WTC11 (cell line): ENCODE measurements around the gene MRTFA. TPM values are rescaled to one million over a fixed set of nuclear protein-coding genes. Genes with fewer than 3 reads are reported as not detected.

Source experiments
- ATAC-seq: fragments of 200-7000 bp; cut with Tn5 transposase; 2 replicates; pipeline ENCODE4 v1.10.0; 2021; ENCODE audit warnings: mild to moderate bottlenecking, moderate library complexity
- CTCF ChIA-PET: fragments of 300-600 bp; sonication (Branson Sonifier 250); formaldehyde crosslinking; loops from one replicate; lab custom pipeline; 2021; ENCODE audit warnings: antibody characterized with exemption; lab: Charles Lee
- POLR2A ChIA-PET: fragments of 350-600 bp; sonication (Branson Sonifier 250); formaldehyde crosslinking; loops from one replicate; lab custom pipeline; 2021; ENCODE audit warnings: antibody characterized with exemption; lab: Charles Lee
- DNase-seq: peaks from one replicate; pipeline ENCODE4 v3.0.0; 2021; ENCODE audit warnings: low spot score
- H3K27ac Mint-ChIP-seq: 2 replicates; pipeline ENCODE4 v1.8.0; 2021; ENCODE audit warnings: mixed read lengths
- H3K27me3 Mint-ChIP-seq: 2 replicates; pipeline ENCODE4 v1.8.0; 2021; ENCODE audit warnings: low read depth, mild to moderate bottlenecking, moderate library complexity, mixed read lengths
- H3K36me3 Mint-ChIP-seq: 2 replicates; pipeline ENCODE4 v1.8.0; 2021; ENCODE audit warnings: mixed read lengths
- H3K4me1 Mint-ChIP-seq: 2 replicates; pipeline ENCODE4 v1.8.0; 2022; ENCODE audit warnings: mixed read lengths
- H3K4me3 Mint-ChIP-seq: 2 replicates; pipeline ENCODE4 v1.8.0; 2021; ENCODE audit warnings: mild to moderate bottlenecking, moderate library complexity, mixed read lengths
- H3K9me3 Mint-ChIP-seq: 2 replicates; pipeline ENCODE4 v1.8.0; 2021; ENCODE audit warnings: mixed read lengths
- AR ChIP-seq: fragments of 250-450 bp; sonication (Bioruptor Pico); IDR thresholded peaks from 2 replicates; pipeline ENCODE4 v1.9.0; 2021; ENCODE audit warnings: mild to moderate bottlenecking
- ATF2 ChIP-seq: sonication (generic); formaldehyde crosslinking; IDR thresholded peaks from 2 replicates; pipeline ENCODE4 v1.8.1; 2022; ENCODE audit warnings: low read depth, missing genetic modification reagents, borderline replicate concordance
- CBFB ChIP-seq: sonication (generic); formaldehyde crosslinking; IDR thresholded peaks from 2 replicates; pipeline ENCODE4 v1.8.1; 2022; ENCODE audit warnings: mild to moderate bottlenecking, low read depth, missing genetic modification reagents
- CREB1 ChIP-seq: sonication (generic); formaldehyde crosslinking; IDR thresholded peaks from 2 replicates; pipeline ENCODE4 v1.8.0; 2023; ENCODE audit warnings: mild to moderate bottlenecking, missing genetic modification reagents
- E2F5 ChIP-seq: sonication (generic); formaldehyde crosslinking; IDR thresholded peaks from 2 replicates; pipeline ENCODE4 v1.8.1; 2022; ENCODE audit warnings: mild to moderate bottlenecking, moderate library complexity, missing genetic modification reagents
- ESRRA ChIP-seq: sonication (generic); formaldehyde crosslinking; IDR thresholded peaks from 2 replicates; pipeline ENCODE4 v1.8.1; 2022; ENCODE audit warnings: mild to moderate bottlenecking, missing genetic modification reagents, borderline replicate concordance
- FOXP1 ChIP-seq: sonication (generic); formaldehyde crosslinking; IDR thresholded peaks from 2 replicates; pipeline ENCODE4 v1.8.0; 2022; ENCODE audit warnings: missing genetic modification reagents, mild to moderate bottlenecking, moderate library complexity, borderline replicate concordance
- GRHL2 ChIP-seq: fragments of 250-450 bp; sonication (Bioruptor Pico); IDR thresholded peaks from 2 replicates; pipeline ENCODE4 v1.8.0; 2022; ENCODE audit warnings: mild to moderate bottlenecking, moderate library complexity; ENCODE audit not compliant: insufficient replicate concordance, severe bottlenecking
- GTF2I ChIP-seq: fragments of 250-450 bp; sonication (Bioruptor Pico); conservative IDR thresholded peaks from 2 replicates; pipeline ENCODE4 v1.4.0; 2021; ENCODE audit warnings: mild to moderate bottlenecking
- MAX ChIP-seq: sonication (generic); formaldehyde crosslinking; IDR thresholded peaks from 2 replicates; pipeline ENCODE4 v1.8.0; 2022; ENCODE audit warnings: mild to moderate bottlenecking, missing genetic modification reagents
- NFYB ChIP-seq: sonication (generic); formaldehyde crosslinking; conservative IDR thresholded peaks from 2 replicates; pipeline ENCODE4 v1.8.0; 2022; ENCODE audit warnings: low read depth, missing genetic modification reagents
- NR3C1 ChIP-seq: sonication (generic); formaldehyde crosslinking; conservative IDR thresholded peaks from 2 replicates; pipeline ENCODE4 v1.8.1; 2023; ENCODE audit warnings: low read depth, mild to moderate bottlenecking, missing genetic modification reagents
- PRDM15 ChIP-seq: sonication (generic); formaldehyde crosslinking; IDR thresholded peaks from 2 replicates; pipeline ENCODE4 v1.8.0; 2022; ENCODE audit warnings: missing genetic modification reagents
- RORB ChIP-seq: fragments of 250-450 bp; sonication (Bioruptor Pico); IDR thresholded peaks from 2 replicates; pipeline ENCODE4 v1.9.0; 2021; ENCODE audit warnings: mild to moderate bottlenecking
- SMAD3 ChIP-seq: sonication (generic); formaldehyde crosslinking; IDR thresholded peaks from 2 replicates; pipeline ENCODE4 v1.8.0; 2022; ENCODE audit warnings: missing genetic modification reagents, mild to moderate bottlenecking, borderline replicate concordance
- SMAD4 ChIP-seq: sonication (generic); formaldehyde crosslinking; IDR thresholded peaks from 2 replicates; pipeline ENCODE4 v1.8.0; 2022; ENCODE audit warnings: mild to moderate bottlenecking, missing genetic modification reagents
- SOX15 ChIP-seq: fragments of 250-450 bp; sonication (Bioruptor Pico); IDR thresholded peaks from 2 replicates; pipeline ENCODE4 v1.9.0; 2021; ENCODE audit warnings: mild to moderate bottlenecking
- TEAD4 ChIP-seq: sonication (generic); formaldehyde crosslinking; IDR thresholded peaks from 2 replicates; pipeline ENCODE4 v1.8.0; 2022; ENCODE audit warnings: mild to moderate bottlenecking, missing genetic modification reagents
- TP53 ChIP-seq: sonication (generic); formaldehyde crosslinking; IDR thresholded peaks from 2 replicates; pipeline ENCODE4 v1.8.1; 2023; ENCODE audit warnings: mild to moderate bottlenecking, missing genetic modification reagents
- ZNF281 ChIP-seq: sonication (generic); formaldehyde crosslinking; IDR thresholded peaks from 2 replicates; pipeline ENCODE4 v1.8.0; 2023; ENCODE audit warnings: mild to moderate bottlenecking, missing genetic modification reagents
- total RNA-seq: library from RNA; stranded (reverse); gene quantifications from 3 replicates; pipeline ENCODE4 v1.2.3, GENCODE V29; 2021

The MRTFA gene
- total RNA-seq, 1 experiment from 2014 or later: 48.4 TPM

- no peaks in the 10 kb centered on the region for H3K9me3 Mint-ChIP-seq
- no peak overlapping the region for H3K4me3 Mint-ChIP-seq
- POLR2A ChIA-PET: no interaction called here
Measured at GRCh38 chr22:40535642-40536041, 100.9 kb downstream of the MRTFA start.

GRCh38 chr22:40535189-40535512, 101.4 kb downstream of the MRTFA start:
- H3K9me3 Mint-ChIP-seq: no peaks in the 10 kb centered on the region
- peaks cover 40% of the 10 kb centered on the region for H3K4me1 Mint-ChIP-seq
- peak overlapping the region; percentile 6; the same call in 1 of the 2 replicates for H3K4me3 Mint-ChIP-seq
- ATAC-seq (no peak), DNase-seq (no peak)
- H3K36me3 Mint-ChIP-seq: peaks cover 15% of the 10 kb centered on the region
- ChIA-PET POLR2A (no interaction called here), CTCF (interaction anchor here (0.6 to 2.6 kb wide), 5 partner anchors 10 to 51 kb away, joined by 3 to 33 read pairs (median 5); no protein-coding TSS in a partner anchor)
- peak overlapping the region; percentile 93 for H3K27ac Mint-ChIP-seq
- H3K27me3 Mint-ChIP-seq: no peaks in the 10 kb centered on the region
- no peak for TF ChIP-seq TEAD4 (CRISPR knock-in tag)
- no peak for TF ChIP-seq CREB1 (CRISPR knock-in tag)
- TF ChIP-seq NFYB (CRISPR knock-in tag): no peak
- TF ChIP-seq MAX: no peak
- no peak for TF ChIP-seq ATF2 (CRISPR knock-in tag)
- no peak for TF ChIP-seq PRDM15 (CRISPR knock-in tag)

More at GRCh38 chr22:40535642-40536041, 100.9 kb downstream of the MRTFA start:
- TF ChIP-seq ESRRA: no peak
- no peak for TF ChIP-seq SMAD4 (CRISPR knock-in tag)
- no peak for TF ChIP-seq GTF2I (CRISPR knock-in tag)
- TF ChIP-seq SOX15 (CRISPR knock-in tag): no peak
- no peak for TF ChIP-seq ZNF281 (CRISPR knock-in tag)
- TF ChIP-seq MAX: no peak
- TF ChIP-seq CREB1 (CRISPR knock-in tag): no peak
- no peak for TF ChIP-seq AR (CRISPR knock-in tag)
- no peak for TF ChIP-seq SMAD3
- no peak for TF ChIP-seq E2F5 (CRISPR knock-in tag)
- no peak for TF ChIP-seq TP53 (CRISPR knock-in tag)
- no peak for TF ChIP-seq CBFB (CRISPR knock-in tag)
- no peak for TF ChIP-seq FOXP1 (CRISPR knock-in tag)
- TF ChIP-seq RORB (CRISPR knock-in tag): no peak
- no peak for TF ChIP-seq NR3C1 (CRISPR knock-in tag)
- no peak for TF ChIP-seq GRHL2 (CRISPR knock-in tag)
- H3K4me1 Mint-ChIP-seq: peaks cover 45% of the 10 kb centered on the region
- no peaks in the 10 kb centered on the region for H3K27me3 Mint-ChIP-seq
- no peak for DNase-seq
- ATAC-seq: no peak
- CTCF ChIA-PET: interaction anchor here (0.7 to 2.6 kb wide), 2 partner anchors 10 to 37 kb away, joined by 7 to 33 read pairs; no protein-coding TSS in a partner anchor
- peaks cover 17% of the 10 kb centered on the region for H3K36me3 Mint-ChIP-seq
- H3K27ac Mint-ChIP-seq: peak overlapping the region; percentile 93; the same call in 1 of the 2 replicates
